Nephron progenitor cell (in vitro differentiated cells): ENCODE measurements around the gene RAPGEF4.

Experiments
- DNase-seq: peaks from one replicate; pipeline ENCODE4 v3.0.0; 2021
- H3K27ac Mint-ChIP-seq: 2 replicates; pipeline ENCODE4 v1.8.0; 2021; ENCODE audit warnings: mild to moderate bottlenecking, moderate library complexity, mixed read lengths
- H3K27me3 Mint-ChIP-seq: 2 replicates; pipeline ENCODE4 v1.8.0; 2021; ENCODE audit warnings: mild to moderate bottlenecking, low read depth, mixed read lengths; ENCODE audit not compliant: poor library complexity
- H3K36me3 Mint-ChIP-seq: 2 replicates; pipeline ENCODE4 v1.8.0; 2021; ENCODE audit warnings: low read depth, mixed read lengths
- H3K4me1 Mint-ChIP-seq: 2 replicates; pipeline ENCODE4 v1.8.0; 2021; ENCODE audit warnings: mixed read lengths
- H3K4me3 Mint-ChIP-seq: 2 replicates; pipeline ENCODE4 v1.8.0; 2021; ENCODE audit warnings: mild to moderate bottlenecking, moderate library complexity, mixed read lengths
- H3K9me3 Mint-ChIP-seq: 2 replicates; pipeline ENCODE4 v1.8.0; 2021; ENCODE audit warnings: mild to moderate bottlenecking, moderate library complexity, mixed read lengths
- CTCF ChIP-seq: fragments of 200-600 bp; sonication (generic); IDR thresholded peaks from 2 replicates; pipeline ENCODE4 v1.5.0; 2021; ENCODE audit warnings: antibody characterized with exemption

Gene RAPGEF4

GRCh38 chr2:172734711-172735581 lies 699 bp upstream of the RAPGEF4 start:
- Mint-ChIP-seq H3K9me3 (no peaks in the 10 kb centered on the region), H3K27me3 (peaks cover 70% of the 10 kb centered on the region), H3K4me3 (peak overlapping the region; percentile 72), H3K36me3 (no peaks in the 10 kb centered on the region), H3K4me1 (peaks cover 8% of the 10 kb centered on the region), H3K27ac (no peak overlapping the region)
- no peak for TF ChIP-seq CTCF
- DNase-seq: no peak

- peaks cover 61% of the 10 kb centered on the region for H3K27me3 Mint-ChIP-seq
- H3K4me1 Mint-ChIP-seq: peaks cover 8% of the 10 kb centered on the region
- H3K9me3 Mint-ChIP-seq: no peaks in the 10 kb centered on the region
- H3K4me3 Mint-ChIP-seq: peak overlapping the region; percentile 88
- TF ChIP-seq CTCF: no peak
- DNase-seq: peak; percentile 14
- H3K27ac Mint-ChIP-seq: no peak overlapping the region
- no peaks in the 10 kb centered on the region for H3K36me3 Mint-ChIP-seq
Observed at GRCh38 chr2:172736424-172737174, 954 bp downstream of the RAPGEF4 start.

GRCh38 chr2:172739661-172740266 lies 4.1 kb downstream of the RAPGEF4 start:
- Mint-ChIP-seq H3K4me1 (peaks cover 33% of the 10 kb centered on the region), H3K27ac (no peak overlapping the region), H3K4me3 (no peak overlapping the region), H3K36me3 (peaks cover 9% of the 10 kb centered on the region), H3K27me3 (peaks cover 38% of the 10 kb centered on the region), H3K9me3 (peaks cover 12% of the 10 kb centered on the region)
- DNase-seq: no peak
- no peak for TF ChIP-seq CTCF

- H3K27me3 Mint-ChIP-seq: peaks cover 32% of the 10 kb centered on the region
- H3K4me3 Mint-ChIP-seq: no peak overlapping the region
- peaks cover 18% of the 10 kb centered on the region for H3K36me3 Mint-ChIP-seq
- no peak for DNase-seq
- TF ChIP-seq CTCF: no peak
- no peak overlapping the region for H3K27ac Mint-ChIP-seq
- H3K9me3 Mint-ChIP-seq: peaks cover 23% of the 10 kb centered on the region
- H3K4me1 Mint-ChIP-seq: peaks cover 33% of the 10 kb centered on the region
Observed at GRCh38 chr2:172740856-172741255, 5.2 kb downstream of the RAPGEF4 start.

- H3K4me3 Mint-ChIP-seq: peak overlapping the region; percentile 4
- peaks cover 35% of the 10 kb centered on the region for H3K9me3 Mint-ChIP-seq
- peak overlapping the region; percentile 49 for H3K27ac Mint-ChIP-seq
- peaks cover 28% of the 10 kb centered on the region for H3K36me3 Mint-ChIP-seq
- peaks cover 26% of the 10 kb centered on the region for H3K4me1 Mint-ChIP-seq
- peaks cover 11% of the 10 kb centered on the region for H3K27me3 Mint-ChIP-seq
- no peak for DNase-seq
- TF ChIP-seq CTCF: no peak
Observed at GRCh38 chr2:172742931-172743540, 7.4 kb downstream of the RAPGEF4 start.
